ENCODE data around the gene KIAA2012.

Gene KIAA2012

DNA sequence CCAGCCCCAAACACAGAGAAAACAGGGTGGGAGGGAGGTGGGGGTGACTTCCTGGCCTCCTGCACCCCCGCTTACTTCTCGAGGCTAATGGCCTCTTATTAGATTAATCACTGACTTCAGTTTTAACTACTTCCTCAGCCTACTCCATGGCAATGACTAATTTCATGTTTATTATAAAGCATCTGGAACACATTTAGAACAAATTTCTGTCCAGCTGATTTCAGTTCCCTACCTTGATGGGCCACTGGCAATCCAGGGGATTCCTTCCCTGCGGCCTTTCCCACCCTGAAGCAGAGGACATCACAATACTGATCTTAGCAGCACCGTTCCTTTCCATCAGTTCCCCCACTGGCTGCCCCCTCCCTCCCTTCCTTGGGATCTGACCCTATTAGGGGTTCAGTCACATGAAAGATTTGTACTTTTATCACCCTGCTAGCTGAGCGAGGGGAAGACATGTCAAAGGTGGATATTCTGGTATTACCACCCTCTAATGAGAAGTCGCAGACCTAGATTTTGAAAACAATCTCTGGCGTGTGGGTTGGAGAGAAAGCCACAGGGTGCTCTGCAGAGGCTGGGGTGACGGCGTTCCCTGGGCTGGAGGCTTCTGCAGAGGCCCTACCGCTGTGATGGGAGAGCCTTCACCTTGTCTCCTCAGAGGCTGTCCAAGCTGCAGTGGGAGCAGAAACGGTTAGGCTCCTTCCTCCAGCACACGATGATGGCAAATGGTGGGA is 67.6 kb downstream of the KIAA2012 start:
- Histone ChIP-seq H3K4me1 (ENCODE audit: insufficient read depth, poor library complexity, severe bottlenecking) (no peaks in the 10 kb centered on the region), H3K4me3 (ENCODE audit: severe bottlenecking) (no peak overlapping the region), H3K27me3 (ENCODE audit: insufficient read depth, poor library complexity, severe bottlenecking) (no peaks in the 10 kb centered on the region), H3K27ac (ENCODE audit: poor library complexity, severe bottlenecking) (no peak overlapping the region), H3K9me3 (ENCODE audit: severe bottlenecking) (no peaks in the 10 kb centered on the region), H3K36me3 (ENCODE audit: low read depth) (no peaks in the 10 kb centered on the region)
- ATAC-seq (ENCODE audit: low read depth) (no peak), DNase-seq (ENCODE audit: low spot score) (no peak)
- TF ChIP-seq, protein P1, sequence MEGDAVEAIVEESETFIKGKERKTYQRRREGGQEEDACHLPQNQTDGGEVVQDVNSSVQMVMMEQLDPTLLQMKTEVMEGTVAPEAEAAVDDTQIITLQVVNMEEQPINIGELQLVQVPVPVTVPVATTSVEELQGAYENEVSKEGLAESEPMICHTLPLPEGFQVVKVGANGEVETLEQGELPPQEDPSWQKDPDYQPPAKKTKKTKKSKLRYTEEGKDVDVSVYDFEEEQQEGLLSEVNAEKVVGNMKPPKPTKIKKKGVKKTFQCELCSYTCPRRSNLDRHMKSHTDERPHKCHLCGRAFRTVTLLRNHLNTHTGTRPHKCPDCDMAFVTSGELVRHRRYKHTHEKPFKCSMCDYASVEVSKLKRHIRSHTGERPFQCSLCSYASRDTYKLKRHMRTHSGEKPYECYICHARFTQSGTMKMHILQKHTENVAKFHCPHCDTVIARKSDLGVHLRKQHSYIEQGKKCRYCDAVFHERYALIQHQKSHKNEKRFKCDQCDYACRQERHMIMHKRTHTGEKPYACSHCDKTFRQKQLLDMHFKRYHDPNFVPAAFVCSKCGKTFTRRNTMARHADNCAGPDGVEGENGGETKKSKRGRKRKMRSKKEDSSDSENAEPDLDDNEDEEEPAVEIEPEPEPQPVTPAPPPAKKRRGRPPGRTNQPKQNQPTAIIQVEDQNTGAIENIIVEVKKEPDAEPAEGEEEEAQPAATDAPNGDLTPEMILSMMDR (IDR thresholded peaks at IDR 0.05; ENCODE audit: poor library complexity, severe bottlenecking), result no peak

DNA sequence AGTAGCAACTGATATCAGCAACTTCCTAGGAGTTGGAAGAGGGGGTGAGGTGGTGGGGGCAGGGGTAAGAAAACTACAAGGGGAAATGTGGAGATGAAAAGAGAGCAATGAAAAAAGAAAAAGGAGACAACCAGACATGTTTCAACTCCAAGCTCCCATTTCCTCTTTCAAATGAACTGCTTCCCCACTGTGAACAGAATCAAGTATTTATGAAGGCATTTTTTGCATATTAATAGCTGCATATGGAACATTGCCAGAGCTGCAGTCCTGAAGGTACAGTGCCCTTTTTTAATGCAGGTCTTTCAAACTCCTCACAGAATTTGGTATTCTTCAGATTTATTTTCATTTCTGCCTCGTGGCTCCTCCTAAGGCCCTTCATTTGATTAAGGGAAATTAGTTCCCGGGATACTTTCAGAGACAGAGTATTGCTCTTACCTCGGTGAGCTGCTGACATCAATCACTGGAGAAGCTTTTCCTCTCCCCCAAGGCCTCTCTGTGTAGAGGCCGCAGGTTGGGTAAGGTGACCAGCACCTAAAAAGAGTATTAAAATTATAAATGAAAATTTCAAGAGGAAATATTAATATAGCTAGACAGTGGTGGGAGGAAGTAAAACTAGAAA is 68.4 kb downstream of the KIAA2012 start:
- DNase-seq (ENCODE audit: low spot score), result no peak
- no peaks in the 10 kb centered on the region for H3K27me3 ChIP-seq (ENCODE audit: insufficient read depth, poor library complexity, severe bottlenecking)

DNA sequence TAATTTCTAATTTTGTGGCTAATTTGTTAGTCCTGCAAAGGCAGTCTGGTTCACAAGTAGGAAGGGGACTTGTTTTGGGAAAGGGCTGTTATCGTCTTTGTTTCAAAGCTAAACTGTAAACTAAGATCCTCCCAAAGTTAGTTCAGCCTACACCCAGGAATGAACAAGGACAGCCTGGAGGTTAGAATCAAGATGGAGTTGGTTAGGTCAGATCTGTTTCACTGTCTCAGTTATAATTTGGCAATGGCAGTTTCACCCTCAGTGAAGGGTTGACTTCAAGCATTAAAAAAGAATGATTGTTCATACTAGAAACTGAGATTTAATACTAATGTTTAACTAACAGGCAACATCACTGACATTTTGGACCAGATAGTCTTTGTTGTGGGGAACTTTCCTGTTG is 69.5 kb downstream of the KIAA2012 start:
- Histone ChIP-seq H3K27ac (ENCODE audit: poor library complexity, severe bottlenecking) (no peak overlapping the region), H3K27me3 (ENCODE audit: insufficient read depth, poor library complexity, severe bottlenecking) (no peaks in the 10 kb centered on the region), H3K9me3 (ENCODE audit: severe bottlenecking) (no peaks in the 10 kb centered on the region), H3K4me3 (ENCODE audit: severe bottlenecking) (no peak overlapping the region), H3K36me3 (ENCODE audit: low read depth) (no peaks in the 10 kb centered on the region), H3K4me1 (ENCODE audit: insufficient read depth, poor library complexity, severe bottlenecking) (no peaks in the 10 kb centered on the region)
- DNase-seq (ENCODE audit: low spot score) (no peak), ATAC-seq (ENCODE audit: low read depth) (no peak)
- TF ChIP-seq, protein P1 (IDR thresholded peaks at IDR 0.05; ENCODE audit: poor library complexity, severe bottlenecking), result no peak

More for the DNA sequence above, 68.4 kb downstream of the KIAA2012 start:
- H3K9me3 ChIP-seq (ENCODE audit: severe bottlenecking), result no peaks in the 10 kb centered on the region
- no peaks in the 10 kb centered on the region for H3K4me1 ChIP-seq (ENCODE audit: insufficient read depth, poor library complexity, severe bottlenecking)
- no peak for ATAC-seq (ENCODE audit: low read depth)
- H3K36me3 ChIP-seq (ENCODE audit: low read depth), result no peaks in the 10 kb centered on the region
- no peak overlapping the region for H3K27ac ChIP-seq (ENCODE audit: poor library complexity, severe bottlenecking)
- TF ChIP-seq, protein P1 (IDR thresholded peaks at IDR 0.05; ENCODE audit: poor library complexity, severe bottlenecking), result no peak
- no peak overlapping the region for H3K4me3 ChIP-seq (ENCODE audit: severe bottlenecking)

DNA sequence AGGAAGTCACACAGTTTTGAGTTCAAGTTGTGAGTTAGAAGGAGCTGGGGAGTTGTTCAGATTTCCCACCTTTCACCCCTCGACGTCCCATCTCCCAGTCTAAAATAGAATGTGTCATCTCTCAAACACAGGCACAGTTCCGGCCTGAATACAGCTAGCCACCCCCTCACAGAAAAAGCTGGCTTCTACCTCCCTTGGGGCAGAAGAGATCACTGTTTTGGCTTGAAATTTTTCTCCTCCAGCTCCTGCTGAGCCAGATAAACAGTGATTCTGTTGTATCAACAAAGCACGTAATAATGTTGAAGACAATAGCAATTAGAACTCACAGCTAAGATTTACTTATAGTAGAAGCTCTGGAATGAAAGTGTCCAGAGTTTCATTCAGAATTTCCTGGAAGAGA is 74.7 kb downstream of the KIAA2012 start:
- Histone ChIP-seq H3K27ac (ENCODE audit: poor library complexity, severe bottlenecking) (no peak overlapping the region), H3K9me3 (ENCODE audit: severe bottlenecking) (no peaks in the 10 kb centered on the region)

More for the DNA sequence above, 74.7 kb downstream of the KIAA2012 start:
- H3K27me3 ChIP-seq (ENCODE audit: insufficient read depth, poor library complexity, severe bottlenecking), result no peaks in the 10 kb centered on the region
- H3K4me3 ChIP-seq (ENCODE audit: severe bottlenecking), result no peak overlapping the region
- TF ChIP-seq, protein P1 (IDR thresholded peaks at IDR 0.05; ENCODE audit: poor library complexity, severe bottlenecking), result no peak
- no peaks in the 10 kb centered on the region for H3K36me3 ChIP-seq (ENCODE audit: low read depth)
- no peaks in the 10 kb centered on the region for H3K4me1 ChIP-seq (ENCODE audit: insufficient read depth, poor library complexity, severe bottlenecking)
- DNase-seq (ENCODE audit: low spot score) (no peak), ATAC-seq (ENCODE audit: low read depth) (no peak)

Data from RWPE2 (cell line).